Activated T-helper 1 cell treated with anti-CD3 and anti-CD28 coated beads, Interleukin-12 subunit alpha, Interleukin-12 subunit beta, Interleukin-2, Interleukin-4 antibody, amounts not matched to agents 30 ng/mL and 10 ng/mL and 1 ng/mL, durations not matched to agents 14 hours and 24 hours and 36 hours (primary cell): ENCODE data around the gene NPAS3. TPM values are rescaled to one million over a fixed set of nuclear protein-coding genes. Genes with fewer than 3 reads are reported as not detected.

Experiments
- DNase-seq: peaks from one replicate; pipeline ENCODE4 v3.0.0; 2021; ENCODE audit warnings: low spot score
- H3K27ac Mint-ChIP-seq: one replicate; pipeline ENCODE4 v1.8.0; 2021; ENCODE audit warnings: mild to moderate bottlenecking, mixed read lengths
- H3K27me3 Mint-ChIP-seq: one replicate; pipeline ENCODE4 v1.8.0; 2022; ENCODE audit warnings: mild to moderate bottlenecking, moderate library complexity, mixed read lengths; ENCODE audit not compliant: insufficient read depth
- H3K36me3 Mint-ChIP-seq: one replicate; pipeline ENCODE4 v1.8.0; 2021; ENCODE audit warnings: low read depth, mixed read lengths
- H3K4me1 Mint-ChIP-seq: one replicate; pipeline ENCODE4 v1.8.0; 2021; ENCODE audit warnings: low read depth, mixed read lengths
- H3K4me3 Mint-ChIP-seq: one replicate; pipeline ENCODE4 v1.8.0; 2021; ENCODE audit warnings: mild to moderate bottlenecking, moderate library complexity, mixed read lengths
- H3K9me3 Mint-ChIP-seq: one replicate; pipeline ENCODE4 v1.8.0; 2021; ENCODE audit warnings: mixed read lengths
- intact Hi-C: fragments of 100-400 bp; cut with micrococcal nuclease; formaldehyde crosslinking; loops from one replicate; pipeline ENCODE4 v1.15.1; 2024
- total RNA-seq: library from RNA; stranded (reverse); gene quantifications from 2 replicates; pipeline ENCODE4 v1.2.3, GENCODE V29; 2022

Gene NPAS3
- total RNA-seq, result not detected in 2 replicates

DNA sequence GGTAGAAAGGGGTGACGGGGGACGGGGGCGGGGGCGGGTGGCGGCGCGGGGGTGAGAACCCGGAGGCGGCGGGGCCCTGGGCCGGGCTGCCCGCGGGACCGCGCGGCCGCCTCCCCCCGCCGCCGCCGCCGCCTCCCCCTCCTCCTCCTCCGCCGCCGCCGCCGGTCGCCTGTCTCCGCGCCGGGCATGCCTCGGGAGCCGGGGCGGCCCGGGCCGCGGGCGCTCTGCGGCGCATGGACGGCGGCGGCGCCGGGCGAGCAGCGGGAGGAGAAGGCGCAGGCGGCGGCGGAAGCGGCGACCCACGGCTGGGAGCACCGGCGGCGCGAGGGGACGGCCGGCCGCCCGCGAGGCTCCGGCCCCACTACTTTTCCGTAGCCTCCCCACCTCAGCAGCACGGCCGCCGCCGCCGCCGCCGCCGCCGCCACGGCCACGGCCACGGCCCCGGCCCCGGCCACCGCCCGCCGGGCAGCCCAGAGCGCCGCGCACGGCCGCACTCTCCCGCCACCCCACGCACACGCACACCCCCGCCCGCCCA is at the start of gene NPAS3:
Gene NPAS3, plus strand, starts transcription at position 161 of the 535 bp plus-strand sequence.
- H3K36me3 Mint-ChIP-seq, result peaks cover 2% of the 10 kb centered on the region
- peaks cover 14% of the 10 kb centered on the region for H3K4me1 Mint-ChIP-seq
- H3K27ac Mint-ChIP-seq, result peak within 1 kb of the TSS; percentile 76
- H3K27me3 Mint-ChIP-seq, result peaks cover 70% of the 10 kb centered on the region
- no peaks in the 10 kb centered on the region for H3K9me3 Mint-ChIP-seq
- intact Hi-C loops, result loop anchor here (5.0 to 10.0 kb wide), 2 partner anchors 736 to 856 kb away; partner anchors contain the start of genes RNU6-7 and RNU6-8
- peak within 1 kb of the TSS; percentile 82 for H3K4me3 Mint-ChIP-seq
- no peak for DNase-seq

DNA sequence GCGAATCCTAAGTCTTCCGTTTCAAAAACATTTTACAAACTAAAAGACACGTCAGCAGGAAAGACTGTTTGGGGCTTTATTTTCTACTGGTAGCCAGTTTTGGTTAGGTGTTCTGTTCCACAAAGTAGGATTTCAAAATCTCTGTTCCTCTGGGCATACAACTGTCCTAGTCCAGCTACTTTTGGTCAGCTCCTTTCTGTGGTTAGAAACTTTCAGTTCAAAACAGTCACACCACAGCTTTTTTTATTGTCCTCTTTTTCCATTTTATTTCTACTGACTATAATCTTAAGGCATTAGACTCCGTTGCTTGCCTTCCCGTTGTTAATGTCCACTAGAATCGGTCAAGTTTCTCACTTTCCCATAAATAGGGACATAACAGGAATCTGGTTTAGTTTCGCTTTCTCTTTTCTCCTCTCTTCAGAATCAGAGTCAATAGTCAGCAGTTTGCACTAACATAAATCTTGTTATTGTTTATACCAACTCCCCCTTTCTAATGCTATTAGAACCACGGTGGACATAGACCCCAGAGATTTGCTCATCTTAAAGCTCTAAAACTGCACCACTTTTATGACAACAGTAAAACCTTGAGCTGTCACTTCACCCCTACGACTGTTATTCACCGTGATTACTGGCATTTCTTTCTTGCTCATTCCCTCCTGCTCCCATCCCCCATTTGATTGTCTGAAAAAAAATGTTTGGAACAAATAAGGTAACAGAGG is 41.5 kb upstream of the NPAS3 start:
- H3K9me3 Mint-ChIP-seq, result no peaks in the 10 kb centered on the region
- DNase-seq, result no peak
- intact Hi-C loops, result no loop called here
- peak overlapping the region; percentile 61 for H3K4me3 Mint-ChIP-seq
- H3K27me3 Mint-ChIP-seq, result no peaks in the 10 kb centered on the region
- no peak overlapping the region for H3K27ac Mint-ChIP-seq
- no peaks in the 10 kb centered on the region for H3K36me3 Mint-ChIP-seq
- H3K4me1 Mint-ChIP-seq, result peaks cover 15% of the 10 kb centered on the region

DNA sequence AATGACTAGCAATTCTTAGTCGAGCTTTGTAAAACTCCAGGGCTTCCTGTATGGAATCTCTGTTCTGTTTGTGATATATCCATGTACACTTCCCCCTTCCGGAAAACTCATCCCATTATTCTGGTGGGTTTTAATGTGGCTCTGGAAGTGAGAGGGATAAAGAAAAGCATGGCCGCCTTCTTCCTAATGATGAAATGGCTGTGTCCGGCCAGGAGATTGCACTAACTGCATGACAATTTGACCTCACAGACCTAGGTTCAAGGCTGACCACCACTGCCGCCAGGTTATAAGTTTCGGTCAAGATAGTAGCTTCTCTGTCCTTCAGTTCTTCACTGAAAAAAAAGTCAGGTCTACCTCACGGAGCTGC is 41.0 kb upstream of the NPAS3 start:
- H3K4me3 Mint-ChIP-seq, result peak overlapping the region; percentile 61
- H3K4me1 Mint-ChIP-seq, result peaks cover 15% of the 10 kb centered on the region
- H3K27ac Mint-ChIP-seq, result no peak overlapping the region
- no peaks in the 10 kb centered on the region for H3K27me3 Mint-ChIP-seq
- H3K9me3 Mint-ChIP-seq, result no peaks in the 10 kb centered on the region
- intact Hi-C loops, result no loop called here
- H3K36me3 Mint-ChIP-seq, result no peaks in the 10 kb centered on the region
- no peak for DNase-seq

DNA sequence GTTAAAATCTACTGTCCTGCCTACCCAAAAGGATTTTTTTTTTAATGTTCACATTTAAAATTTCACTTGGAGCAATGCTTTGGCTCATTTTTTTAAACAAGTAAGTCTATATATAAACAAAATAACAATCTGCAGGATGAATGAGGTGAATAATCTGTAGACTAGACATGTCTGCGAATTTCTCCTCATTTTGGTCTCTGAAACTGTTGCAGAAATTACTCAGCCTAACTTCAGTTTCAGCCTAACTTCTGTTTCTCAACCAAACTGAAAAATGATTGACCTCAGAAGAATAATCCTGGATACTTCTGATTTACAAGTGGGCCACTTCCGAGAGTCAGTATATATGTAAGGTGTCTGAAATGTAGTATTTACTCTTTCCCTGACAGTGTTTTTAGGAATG is 39.8 kb upstream of the NPAS3 start:
- H3K27me3 Mint-ChIP-seq, result no peaks in the 10 kb centered on the region
- no peak for DNase-seq

DNA sequence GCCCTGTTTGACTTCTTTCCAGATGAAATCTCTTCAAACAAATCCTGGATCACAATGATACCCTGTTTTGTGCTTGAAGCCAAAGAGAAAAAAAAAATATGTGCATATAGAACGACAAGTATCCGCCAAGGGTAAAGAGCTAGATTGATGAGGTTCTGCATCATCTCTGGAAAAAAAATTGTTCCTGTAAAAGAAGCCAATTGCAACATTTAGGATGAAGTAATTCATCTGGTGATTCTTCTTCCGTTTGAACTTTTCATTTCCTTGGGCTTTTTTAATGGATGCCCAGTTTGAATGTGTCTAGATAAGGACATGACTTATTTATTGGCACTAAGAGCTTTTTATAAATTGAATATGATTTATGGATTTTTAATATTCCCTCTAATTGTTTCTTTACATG is 38.1 kb upstream of the NPAS3 start:
- Mint-ChIP-seq H3K4me3 (no peak overlapping the region), H3K36me3 (no peaks in the 10 kb centered on the region), H3K27ac (no peak overlapping the region), H3K4me1 (peaks cover 15% of the 10 kb centered on the region), H3K27me3 (no peaks in the 10 kb centered on the region), H3K9me3 (no peaks in the 10 kb centered on the region)
- no peak for DNase-seq
- intact Hi-C loops, result no loop called here

More for the DNA sequence above, 39.8 kb upstream of the NPAS3 start:
- Mint-ChIP-seq H3K4me3 (no peak overlapping the region), H3K9me3 (no peaks in the 10 kb centered on the region), H3K4me1 (peaks cover 15% of the 10 kb centered on the region), H3K27ac (no peak overlapping the region), H3K36me3 (no peaks in the 10 kb centered on the region)
- intact Hi-C loops, result no loop called here

DNA sequence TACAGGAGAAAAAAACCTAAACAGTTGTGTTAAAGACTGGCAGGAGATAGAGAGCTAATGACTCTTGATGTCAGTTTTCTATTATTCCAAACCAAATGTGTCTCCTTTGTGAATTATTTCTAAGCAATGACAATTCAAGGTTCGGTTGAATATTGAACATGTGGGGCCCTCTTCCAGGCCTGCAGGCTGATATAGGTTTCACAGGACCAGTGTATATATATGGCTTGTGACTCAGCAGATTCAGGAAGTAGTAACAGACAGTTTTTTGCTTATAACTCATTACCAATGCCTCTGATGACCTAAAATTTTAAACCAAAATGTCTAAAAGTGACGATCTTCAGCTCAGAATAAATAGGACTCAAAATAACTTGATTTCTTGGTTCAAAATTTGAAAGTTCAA is 33.7 kb upstream of the NPAS3 start:
- no peaks in the 10 kb centered on the region for H3K4me1 Mint-ChIP-seq
- H3K27ac Mint-ChIP-seq, result no peak overlapping the region
- intact Hi-C loops, result no loop called here
- H3K4me3 Mint-ChIP-seq, result no peak overlapping the region
- no peaks in the 10 kb centered on the region for H3K36me3 Mint-ChIP-seq
- H3K27me3 Mint-ChIP-seq, result no peaks in the 10 kb centered on the region
- no peaks in the 10 kb centered on the region for H3K9me3 Mint-ChIP-seq
- no peak for DNase-seq

DNA sequence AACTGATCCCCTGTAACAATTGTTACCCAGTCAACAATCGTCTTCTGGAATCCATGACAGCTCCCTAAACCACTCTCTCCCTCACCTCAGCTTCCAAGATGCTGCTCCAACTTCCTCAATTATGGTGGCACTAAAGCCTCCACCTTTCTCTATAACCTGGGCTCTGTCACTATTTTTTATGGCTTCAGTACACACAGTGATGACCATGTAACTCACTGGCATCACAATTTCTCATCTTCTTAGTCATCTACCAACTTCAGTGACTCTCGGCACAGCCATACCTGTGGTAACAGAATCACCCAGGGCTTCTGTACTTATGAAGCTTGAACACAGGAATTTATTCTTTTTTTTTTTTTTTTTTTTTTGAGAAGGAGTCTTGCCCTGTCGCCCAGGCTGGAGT is 32.0 kb upstream of the NPAS3 start:
- Mint-ChIP-seq H3K4me1 (no peaks in the 10 kb centered on the region), H3K36me3 (no peaks in the 10 kb centered on the region), H3K4me3 (no peak overlapping the region), H3K27ac (no peak overlapping the region), H3K27me3 (no peaks in the 10 kb centered on the region), H3K9me3 (no peaks in the 10 kb centered on the region)
- intact Hi-C loops, result no loop called here
- no peak for DNase-seq

DNA sequence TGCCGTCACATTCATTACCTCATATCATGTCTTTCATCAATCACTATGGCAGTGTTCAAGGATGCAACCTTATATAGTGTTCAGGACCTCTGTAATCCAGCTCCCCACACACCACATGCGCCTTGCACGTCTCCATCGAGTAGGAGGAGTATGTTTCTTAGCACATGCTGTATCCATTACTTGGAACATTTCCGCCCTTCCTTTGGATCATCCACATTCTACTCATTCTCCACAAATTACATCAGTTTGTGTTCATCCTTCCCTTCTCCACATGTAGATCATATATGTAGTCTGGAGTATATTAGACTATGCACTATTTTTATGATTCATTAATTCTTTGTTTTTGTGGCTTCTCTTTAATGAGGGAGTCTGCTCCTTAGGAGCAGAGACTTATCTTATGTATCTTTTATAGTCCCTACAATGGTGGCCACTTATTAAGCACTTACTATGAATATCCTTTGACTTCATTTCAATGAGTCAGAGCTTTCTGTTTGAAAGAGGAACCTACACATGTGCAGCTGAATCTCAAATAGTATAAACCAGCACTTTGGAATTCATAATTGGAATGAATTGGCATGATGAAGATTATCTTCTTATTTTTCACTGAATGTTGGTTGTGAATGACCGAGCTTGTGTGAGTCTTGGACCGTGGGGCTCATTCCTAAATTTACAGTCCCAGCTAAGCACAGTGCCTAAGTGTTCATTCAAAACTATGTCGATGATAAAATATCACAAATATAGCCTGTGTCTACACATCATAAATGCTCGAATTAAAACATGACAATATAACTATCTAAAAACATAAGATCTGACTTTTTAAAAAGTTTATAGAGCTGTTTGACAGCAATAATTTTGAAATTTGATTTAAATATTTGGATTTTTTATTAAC is 30.2 kb upstream of the NPAS3 start:
- intact Hi-C loops, result no loop called here
- Mint-ChIP-seq H3K9me3 (no peaks in the 10 kb centered on the region), H3K36me3 (no peaks in the 10 kb centered on the region), H3K27ac (no peak overlapping the region), H3K4me1 (no peaks in the 10 kb centered on the region), H3K27me3 (no peaks in the 10 kb centered on the region), H3K4me3 (no peak overlapping the region)
- DNase-seq, result no peak

DNA sequence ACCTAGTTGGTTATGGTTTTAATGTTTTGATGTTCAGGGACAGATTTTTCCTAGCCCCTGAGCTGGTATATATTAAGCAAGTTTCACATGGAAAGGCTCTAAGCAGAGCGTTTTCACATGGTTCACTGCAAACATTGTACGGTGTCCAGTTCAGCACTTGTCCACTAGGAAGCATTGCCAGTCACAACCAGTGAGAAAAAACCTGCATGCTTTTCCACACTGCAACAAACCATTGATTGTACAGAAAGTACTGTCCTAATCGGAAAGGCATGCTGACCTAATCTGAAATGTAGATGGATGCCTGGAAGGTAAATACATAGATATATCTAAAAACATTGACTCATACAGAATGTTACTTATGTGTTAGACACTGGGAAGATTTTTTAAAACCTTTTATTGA is 25.0 kb upstream of the NPAS3 start:
- Mint-ChIP-seq H3K36me3 (no peaks in the 10 kb centered on the region), H3K27ac (no peak overlapping the region), H3K9me3 (no peaks in the 10 kb centered on the region), H3K27me3 (no peaks in the 10 kb centered on the region), H3K4me1 (no peaks in the 10 kb centered on the region), H3K4me3 (no peak overlapping the region)
- DNase-seq, result no peak
- intact Hi-C loops, result no loop called here

DNA sequence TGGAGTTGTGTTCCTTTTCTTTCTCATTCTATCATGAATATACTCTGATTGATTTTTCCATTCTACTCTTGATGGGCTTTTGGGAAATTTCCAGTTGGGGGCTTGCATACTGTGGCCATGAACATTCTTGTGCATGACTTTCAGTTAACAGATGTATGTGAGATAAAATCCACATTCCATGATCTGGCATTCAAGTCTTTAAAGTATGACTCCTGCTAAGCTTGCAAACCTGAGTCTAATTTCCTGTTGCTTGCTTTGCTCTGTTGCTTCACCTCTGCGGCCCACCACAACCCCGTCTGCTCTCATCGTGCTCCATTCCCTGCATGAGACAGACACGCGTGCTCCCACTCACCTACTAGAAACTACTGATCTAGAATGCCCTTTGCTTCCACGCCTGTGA is 24.3 kb upstream of the NPAS3 start:
- no peak for DNase-seq
- Mint-ChIP-seq H3K4me1 (no peaks in the 10 kb centered on the region), H3K36me3 (no peaks in the 10 kb centered on the region), H3K9me3 (no peaks in the 10 kb centered on the region), H3K4me3 (no peak overlapping the region), H3K27me3 (no peaks in the 10 kb centered on the region), H3K27ac (no peak overlapping the region)
- intact Hi-C loops, result no loop called here

DNA sequence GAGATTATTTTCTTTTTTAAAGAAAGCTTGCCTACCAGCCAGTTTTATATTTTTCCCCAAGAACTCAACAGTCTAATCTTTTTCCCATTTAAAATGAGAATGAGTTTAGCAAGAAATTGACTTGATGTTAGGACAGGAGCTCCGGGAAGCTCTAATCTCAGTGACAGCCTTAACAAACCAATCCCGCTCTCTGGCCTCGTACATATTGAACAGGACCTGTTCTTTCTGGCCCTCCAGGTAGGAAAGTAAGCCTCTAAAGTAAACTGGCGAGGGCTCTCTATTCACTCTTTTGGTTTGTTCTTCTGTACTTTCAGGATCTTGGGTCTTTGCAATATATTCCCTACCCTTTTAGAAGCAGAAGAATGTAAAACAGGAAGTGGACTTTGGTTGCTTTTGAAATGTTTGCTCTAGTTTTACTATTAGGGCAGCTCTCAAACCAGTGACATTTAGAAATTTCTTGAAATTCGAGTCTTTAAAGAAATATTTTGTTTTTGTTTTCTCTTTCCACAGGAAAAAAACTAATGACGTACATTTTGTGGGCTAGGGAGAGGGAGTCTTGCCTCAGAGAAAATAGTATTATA is 17.9 kb upstream of the NPAS3 start:
- Mint-ChIP-seq H3K4me1 (no peaks in the 10 kb centered on the region), H3K27ac (no peak overlapping the region), H3K27me3 (no peaks in the 10 kb centered on the region), H3K36me3 (no peaks in the 10 kb centered on the region), H3K9me3 (no peaks in the 10 kb centered on the region), H3K4me3 (no peak overlapping the region)
- no peak for DNase-seq
- intact Hi-C loops, result no loop called here

DNA sequence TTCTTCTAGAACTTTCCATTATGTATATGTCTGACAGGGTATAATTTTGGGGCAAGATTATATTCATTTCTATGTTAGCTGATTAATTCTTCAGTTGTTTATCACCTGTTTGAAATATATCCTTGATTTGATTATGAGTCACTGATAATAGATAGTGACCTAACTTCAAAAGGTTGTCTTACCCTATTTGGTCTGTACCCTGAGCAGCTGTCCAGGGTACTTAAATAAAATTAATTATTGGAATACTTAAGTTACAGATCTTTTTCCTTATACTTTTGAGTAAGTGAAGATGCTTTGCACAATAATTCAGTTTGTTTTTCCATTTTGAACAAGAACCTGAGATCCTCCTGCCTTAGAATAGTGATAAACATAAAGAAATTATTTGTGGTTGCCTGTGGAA is 13.2 kb upstream of the NPAS3 start:
- Mint-ChIP-seq H3K4me3 (no peak overlapping the region), H3K9me3 (no peaks in the 10 kb centered on the region), H3K36me3 (no peaks in the 10 kb centered on the region), H3K27ac (no peak overlapping the region), H3K4me1 (no peaks in the 10 kb centered on the region), H3K27me3 (no peaks in the 10 kb centered on the region)
- DNase-seq, result no peak
- intact Hi-C loops, result no loop called here
